HG02588 (cell line): ENCODE results near the gene DAGLA.

Source experiments
- ATAC-seq: cut with Tn5 transposase; IDR thresholded peaks from one replicate; pipeline ENCODE4 v1.9.1; 2021; ENCODE audit warnings: mild to moderate bottlenecking, moderate library complexity; ENCODE audit not compliant: unreplicated experiment

DAGLA gene

DNA sequence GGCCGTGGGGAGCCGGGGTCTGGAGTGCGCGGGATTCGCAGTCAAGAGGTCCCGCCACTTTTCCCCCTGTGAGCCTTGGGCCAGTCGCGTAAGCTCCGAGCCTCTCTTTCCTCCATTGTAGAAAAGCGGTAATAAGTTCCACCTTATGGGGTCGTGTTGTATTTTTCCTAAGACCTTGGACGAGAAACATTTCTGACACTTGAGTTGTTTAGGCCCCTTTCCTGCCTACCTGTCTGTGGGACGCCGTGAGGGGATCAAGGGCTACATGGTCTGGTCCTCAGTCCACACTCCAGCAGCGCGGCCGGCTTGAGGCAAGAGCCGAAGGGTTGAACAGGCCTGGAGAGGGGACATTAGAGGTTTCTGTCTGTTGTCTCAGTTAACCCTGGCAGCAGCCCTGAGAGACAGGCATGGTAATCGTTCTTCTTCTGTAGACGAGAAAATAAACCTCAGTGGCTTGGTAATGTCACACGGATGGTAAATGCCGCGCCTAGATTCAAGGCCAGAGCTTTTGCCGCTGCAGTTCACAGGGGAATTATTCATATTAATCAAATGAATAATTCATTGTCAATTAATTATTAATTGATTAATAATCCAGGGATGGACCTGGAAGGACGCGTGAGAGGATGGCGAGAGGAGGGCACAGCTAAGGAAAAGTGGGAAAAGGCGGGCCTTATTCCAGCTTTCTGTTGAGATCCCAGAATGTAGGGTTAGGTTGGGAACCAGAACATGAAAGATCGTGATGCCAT, 113.1 kb downstream of the DAGLA start:
- ATAC-seq: no peak

DNA sequence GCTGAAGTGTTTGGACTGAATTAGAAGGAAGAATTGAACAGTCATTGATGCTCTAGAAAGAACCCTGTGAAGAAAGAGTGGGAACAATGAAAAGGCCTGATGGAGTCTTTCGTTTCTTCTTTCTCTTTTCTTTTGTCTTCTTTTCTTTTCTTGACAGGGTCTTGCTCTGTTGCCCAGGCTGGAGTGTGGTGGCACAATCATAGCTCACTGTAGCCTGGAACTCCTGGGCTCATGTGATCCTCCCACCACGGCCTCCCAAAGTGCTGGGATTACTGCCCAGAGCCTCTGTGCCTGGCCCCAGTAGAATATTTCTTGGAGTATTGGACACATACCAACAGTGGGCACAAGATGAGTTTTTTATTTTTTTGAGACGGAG, 113.6 kb downstream of the DAGLA start:
- ATAC-seq: no peak

DNA sequence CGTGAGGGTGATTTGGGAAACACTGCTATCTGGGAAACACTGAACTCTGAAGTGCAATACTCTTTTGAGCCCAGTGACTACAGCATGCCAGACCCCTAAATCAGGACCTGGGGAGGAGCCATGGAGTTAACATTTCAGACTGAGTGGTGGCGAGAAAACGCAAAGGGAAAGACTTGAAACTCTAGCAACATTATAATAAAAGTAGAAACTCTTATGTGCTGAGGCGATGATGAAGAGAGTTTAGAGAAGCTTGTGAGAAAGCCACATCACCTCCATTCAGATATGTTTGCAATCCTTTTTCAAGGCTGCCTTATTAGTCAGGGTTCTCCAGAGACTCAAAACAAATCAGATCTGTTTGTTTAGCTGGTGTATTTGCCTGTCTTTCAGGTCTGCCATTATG, 114.4 kb downstream of the DAGLA start:
- ATAC-seq: no peak

DNA sequence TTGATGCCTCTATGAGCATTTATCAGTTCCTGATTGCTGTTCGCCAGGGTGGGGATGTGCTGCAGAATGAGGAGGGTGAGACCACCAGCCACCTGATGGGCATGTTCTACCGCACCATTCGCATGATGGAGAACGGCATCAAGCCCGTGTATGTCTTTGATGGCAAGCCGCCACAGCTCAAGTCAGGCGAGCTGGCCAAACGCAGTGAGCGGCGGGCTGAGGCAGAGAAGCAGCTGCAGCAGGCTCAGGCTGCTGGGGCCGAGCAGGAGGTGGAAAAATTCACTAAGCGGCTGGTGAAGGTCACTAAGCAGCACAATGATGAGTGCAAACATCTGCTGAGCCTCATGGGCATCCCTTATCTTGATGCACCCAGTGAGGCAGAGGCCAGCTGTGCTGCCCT, 115.3 kb downstream of the DAGLA start:
- no peak for ATAC-seq

DNA sequence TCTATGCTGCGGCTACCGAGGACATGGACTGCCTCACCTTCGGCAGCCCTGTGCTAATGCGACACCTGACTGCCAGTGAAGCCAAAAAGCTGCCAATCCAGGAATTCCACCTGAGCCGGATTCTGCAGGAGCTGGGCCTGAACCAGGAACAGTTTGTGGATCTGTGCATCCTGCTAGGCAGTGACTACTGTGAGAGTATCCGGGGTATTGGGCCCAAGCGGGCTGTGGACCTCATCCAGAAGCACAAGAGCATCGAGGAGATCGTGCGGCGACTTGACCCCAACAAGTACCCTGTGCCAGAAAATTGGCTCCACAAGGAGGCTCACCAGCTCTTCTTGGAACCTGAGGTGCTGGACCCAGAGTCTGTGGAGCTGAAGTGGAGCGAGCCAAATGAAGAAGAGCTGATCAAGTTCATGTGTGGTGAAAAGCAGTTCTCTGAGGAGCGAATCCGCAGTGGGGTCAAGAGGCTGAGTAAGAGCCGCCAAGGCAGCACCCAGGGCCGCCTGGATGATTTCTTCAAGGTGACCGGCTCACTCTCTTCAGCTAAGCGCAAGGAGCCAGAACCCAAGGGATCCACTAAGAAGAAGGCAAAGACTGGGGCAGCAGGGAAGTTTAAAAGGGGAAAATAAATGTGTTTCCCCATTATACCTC, 115.8 kb downstream of the DAGLA start:
- no peak for ATAC-seq
